ENCODE data around the gene CHGA. TPM values are rescaled to one million over a fixed set of nuclear protein-coding genes. Genes with fewer than 3 reads are reported as not detected.

Gene CHGA
- total RNA-seq, 1 experiment from 2014 or later: 8.5 TPM

DNA sequence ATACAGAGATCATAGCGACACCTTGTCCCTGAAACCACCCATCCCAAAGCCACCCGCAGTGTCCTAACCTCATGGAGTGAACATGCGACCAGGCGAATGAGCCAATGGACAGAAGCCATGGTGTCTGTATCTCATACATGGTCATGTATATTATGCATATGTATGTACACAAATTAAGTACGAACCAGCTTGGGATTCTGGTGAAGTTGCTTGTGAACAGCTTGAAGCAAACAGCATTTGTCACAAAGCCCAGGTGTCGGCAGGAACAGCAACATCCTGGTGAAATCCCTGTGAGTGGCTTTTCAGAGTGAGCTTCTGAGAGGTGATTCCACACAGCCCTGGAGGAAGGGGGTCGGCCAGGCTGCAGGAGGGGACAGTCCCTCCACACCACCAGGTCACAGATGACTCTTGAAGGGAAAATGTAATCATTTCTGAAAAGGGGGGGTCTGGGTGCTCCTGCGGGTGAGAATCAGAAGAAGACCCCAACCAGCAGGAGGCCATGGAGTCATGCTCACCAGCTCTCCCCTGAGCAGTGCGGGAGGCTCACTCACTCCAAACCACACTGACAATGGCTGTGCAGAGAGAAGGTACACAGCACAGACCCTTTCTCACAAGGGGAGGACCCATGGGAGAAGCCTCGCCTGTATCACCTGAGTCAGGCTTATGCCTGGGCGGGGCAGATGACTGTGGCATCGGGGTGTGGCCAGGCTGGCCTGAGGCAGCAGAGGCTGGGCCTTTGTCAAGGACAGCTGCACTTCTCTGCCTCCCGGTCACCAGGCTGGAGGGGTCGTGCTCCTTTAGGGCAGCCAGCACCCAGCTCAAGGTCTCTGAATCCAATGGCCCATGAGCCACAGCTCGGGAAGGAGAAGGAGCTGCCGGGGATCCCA, 14.3 kb downstream of the CHGA start:
- no peak overlapping the region; the same call in 1 of the 2 replicates for H3K27ac Mint-ChIP-seq

DNA sequence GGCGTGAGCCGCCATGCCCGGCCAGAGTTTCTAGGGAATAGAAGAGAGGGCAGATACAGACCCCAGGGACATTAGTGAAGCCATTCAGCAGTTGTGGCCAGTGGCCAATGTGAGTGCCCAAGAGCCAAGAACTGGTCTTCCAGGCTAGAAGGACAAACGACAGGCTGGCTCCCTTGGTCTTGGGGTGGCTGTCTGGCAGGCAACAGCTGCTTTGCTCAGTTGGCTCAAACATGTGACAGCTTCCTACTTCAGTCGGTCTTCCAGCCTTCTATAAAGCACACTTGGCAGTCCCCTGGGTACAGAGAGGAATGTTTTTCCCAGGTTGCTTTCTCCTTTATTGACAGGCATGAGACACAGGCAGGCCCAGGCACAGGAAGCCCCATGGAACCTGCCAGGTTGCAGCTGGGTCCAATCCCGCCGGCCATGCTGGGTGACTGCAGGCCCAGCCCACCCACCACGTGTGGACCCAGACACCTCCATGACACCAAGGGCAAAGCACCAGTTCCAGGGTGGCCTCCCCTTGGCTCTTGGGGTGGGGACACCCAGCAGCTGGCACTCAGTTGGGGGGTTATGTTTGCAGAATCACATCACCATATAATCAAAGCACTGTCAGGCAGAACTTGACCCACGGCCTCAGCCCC, 15.4 kb downstream of the CHGA start:
- no peak overlapping the region for H3K4me3 Mint-ChIP-seq
- H3K9me3 Mint-ChIP-seq: no peaks in the 10 kb centered on the region
- ChIA-PET CTCF (interaction anchor here (1.1 to 2.1 kb wide), 4 partner anchors 13 to 194 kb away, joined by 3 to 5 read pairs (median 4); no protein-coding TSS in a partner anchor), POLR2A (no interaction called here)
- no peaks in the 10 kb centered on the region for H3K4me1 Mint-ChIP-seq
- TF ChIP-seq, protein P1, sequence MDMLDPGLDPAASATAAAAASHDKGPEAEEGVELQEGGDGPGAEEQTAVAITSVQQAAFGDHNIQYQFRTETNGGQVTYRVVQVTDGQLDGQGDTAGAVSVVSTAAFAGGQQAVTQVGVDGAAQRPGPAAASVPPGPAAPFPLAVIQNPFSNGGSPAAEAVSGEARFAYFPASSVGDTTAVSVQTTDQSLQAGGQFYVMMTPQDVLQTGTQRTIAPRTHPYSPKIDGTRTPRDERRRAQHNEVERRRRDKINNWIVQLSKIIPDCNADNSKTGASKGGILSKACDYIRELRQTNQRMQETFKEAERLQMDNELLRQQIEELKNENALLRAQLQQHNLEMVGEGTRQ (CRISPR knock-in tag; IDR thresholded peaks at IDR 0.05): no peak
- TF ChIP-seq, protein P2, sequence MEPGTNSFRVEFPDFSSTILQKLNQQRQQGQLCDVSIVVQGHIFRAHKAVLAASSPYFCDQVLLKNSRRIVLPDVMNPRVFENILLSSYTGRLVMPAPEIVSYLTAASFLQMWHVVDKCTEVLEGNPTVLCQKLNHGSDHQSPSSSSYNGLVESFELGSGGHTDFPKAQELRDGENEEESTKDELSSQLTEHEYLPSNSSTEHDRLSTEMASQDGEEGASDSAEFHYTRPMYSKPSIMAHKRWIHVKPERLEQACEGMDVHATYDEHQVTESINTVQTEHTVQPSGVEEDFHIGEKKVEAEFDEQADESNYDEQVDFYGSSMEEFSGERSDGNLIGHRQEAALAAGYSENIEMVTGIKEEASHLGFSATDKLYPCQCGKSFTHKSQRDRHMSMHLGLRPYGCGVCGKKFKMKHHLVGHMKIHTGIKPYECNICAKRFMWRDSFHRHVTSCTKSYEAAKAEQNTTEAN (CRISPR knock-in tag; IDR thresholded peaks at IDR 0.05): no peak
- no peaks in the 10 kb centered on the region; the same call in 1 of the 2 replicates for H3K36me3 Mint-ChIP-seq
- ATAC-seq (0 out of 2 replicates have a peak, but pooled peaks have one; percentile 20), DNase-seq (ENCODE audit: low spot score) (no peak)
- H3K27ac Mint-ChIP-seq: no peak overlapping the region
- H3K27me3 Mint-ChIP-seq (ENCODE audit: low read depth): no peaks in the 10 kb centered on the region

More for the DNA sequence above, 14.3 kb downstream of the CHGA start:
- Mint-ChIP-seq H3K27me3 (ENCODE audit: low read depth) (no peaks in the 10 kb centered on the region), H3K4me3 (no peak overlapping the region), H3K9me3 (no peaks in the 10 kb centered on the region), H3K4me1 (no peaks in the 10 kb centered on the region), H3K36me3 (no peaks in the 10 kb centered on the region; the same call in 1 of the 2 replicates)
- ATAC-seq (no peak), DNase-seq (ENCODE audit: low spot score) (no peak)
- CTCF ChIA-PET: interaction anchor here (0.9 to 1.2 kb wide), 3 partner anchors 15 to 195 kb away, joined by 3 to 4 read pairs (median 3); no protein-coding TSS in a partner anchor
- TF ChIP-seq NR3C1 (CRISPR knock-in tag; conservative IDR thresholded peaks at IDR 0.05; ENCODE audit: low read depth) (no peak), TEAD1 (CRISPR knock-in tag; IDR thresholded peaks at IDR 0.05) (no peak), ZNF396 (CRISPR knock-in tag; IDR thresholded peaks at IDR 0.05; ENCODE audit: borderline replicate concordance) (no peak), ZBTB21 (CRISPR knock-in tag; IDR thresholded peaks at IDR 0.05; ENCODE audit: borderline replicate concordance) (no peak), EMX1 (CRISPR knock-in tag; IDR thresholded peaks at IDR 0.05) (no peak), ZNF263 (CRISPR knock-in tag; IDR thresholded peaks at IDR 0.05; ENCODE audit: low read depth) (no peak), RELA (CRISPR knock-in tag; IDR thresholded peaks at IDR 0.05; ENCODE audit: borderline replicate concordance) (no peak), CBFB (CRISPR knock-in tag; IDR thresholded peaks at IDR 0.05; ENCODE audit: low read depth) (no peak), SMAD3 (CRISPR knock-in tag; IDR thresholded peaks at IDR 0.05; ENCODE audit: borderline replicate concordance) (no peak), FOXK1 (CRISPR knock-in tag; IDR thresholded peaks at IDR 0.05) (no peak)
- TF ChIP-seq, protein P3, sequence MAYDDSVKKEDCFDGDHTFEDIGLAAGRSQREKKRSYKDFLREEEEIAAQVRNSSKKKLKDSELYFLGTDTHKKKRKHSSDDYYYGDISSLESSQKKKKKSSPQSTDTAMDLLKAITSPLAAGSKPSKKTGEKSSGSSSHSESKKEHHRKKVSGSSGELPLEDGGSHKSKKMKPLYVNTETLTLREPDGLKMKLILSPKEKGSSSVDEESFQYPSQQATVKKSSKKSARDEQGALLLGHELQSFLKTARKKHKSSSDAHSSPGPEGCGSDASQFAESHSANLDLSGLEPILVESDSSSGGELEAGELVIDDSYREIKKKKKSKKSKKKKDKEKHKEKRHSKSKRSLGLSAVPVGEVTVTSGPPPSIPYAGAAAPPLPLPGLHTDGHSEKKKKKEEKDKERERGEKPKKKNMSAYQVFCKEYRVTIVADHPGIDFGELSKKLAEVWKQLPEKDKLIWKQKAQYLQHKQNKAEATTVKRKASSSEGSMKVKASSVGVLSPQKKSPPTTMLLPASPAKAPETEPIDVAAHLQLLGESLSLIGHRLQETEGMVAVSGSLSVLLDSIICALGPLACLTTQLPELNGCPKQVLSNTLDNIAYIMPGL (CRISPR knock-in tag; IDR thresholded peaks at IDR 0.05): no peak
- TF ChIP-seq, protein P4, sequence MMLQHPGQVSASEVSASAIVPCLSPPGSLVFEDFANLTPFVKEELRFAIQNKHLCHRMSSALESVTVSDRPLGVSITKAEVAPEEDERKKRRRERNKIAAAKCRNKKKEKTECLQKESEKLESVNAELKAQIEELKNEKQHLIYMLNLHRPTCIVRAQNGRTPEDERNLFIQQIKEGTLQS (CRISPR knock-in tag; conservative IDR thresholded peaks at IDR 0.05): no peak
- TF ChIP-seq, protein P5, sequence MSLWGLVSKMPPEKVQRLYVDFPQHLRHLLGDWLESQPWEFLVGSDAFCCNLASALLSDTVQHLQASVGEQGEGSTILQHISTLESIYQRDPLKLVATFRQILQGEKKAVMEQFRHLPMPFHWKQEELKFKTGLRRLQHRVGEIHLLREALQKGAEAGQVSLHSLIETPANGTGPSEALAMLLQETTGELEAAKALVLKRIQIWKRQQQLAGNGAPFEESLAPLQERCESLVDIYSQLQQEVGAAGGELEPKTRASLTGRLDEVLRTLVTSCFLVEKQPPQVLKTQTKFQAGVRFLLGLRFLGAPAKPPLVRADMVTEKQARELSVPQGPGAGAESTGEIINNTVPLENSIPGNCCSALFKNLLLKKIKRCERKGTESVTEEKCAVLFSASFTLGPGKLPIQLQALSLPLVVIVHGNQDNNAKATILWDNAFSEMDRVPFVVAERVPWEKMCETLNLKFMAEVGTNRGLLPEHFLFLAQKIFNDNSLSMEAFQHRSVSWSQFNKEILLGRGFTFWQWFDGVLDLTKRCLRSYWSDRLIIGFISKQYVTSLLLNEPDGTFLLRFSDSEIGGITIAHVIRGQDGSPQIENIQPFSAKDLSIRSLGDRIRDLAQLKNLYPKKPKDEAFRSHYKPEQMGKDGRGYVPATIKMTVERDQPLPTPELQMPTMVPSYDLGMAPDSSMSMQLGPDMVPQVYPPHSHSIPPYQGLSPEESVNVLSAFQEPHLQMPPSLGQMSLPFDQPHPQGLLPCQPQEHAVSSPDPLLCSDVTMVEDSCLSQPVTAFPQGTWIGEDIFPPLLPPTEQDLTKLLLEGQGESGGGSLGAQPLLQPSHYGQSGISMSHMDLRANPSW (CRISPR knock-in tag; conservative IDR thresholded peaks at IDR 0.05; ENCODE audit: low read depth): no peak
- TF ChIP-seq, protein P6, sequence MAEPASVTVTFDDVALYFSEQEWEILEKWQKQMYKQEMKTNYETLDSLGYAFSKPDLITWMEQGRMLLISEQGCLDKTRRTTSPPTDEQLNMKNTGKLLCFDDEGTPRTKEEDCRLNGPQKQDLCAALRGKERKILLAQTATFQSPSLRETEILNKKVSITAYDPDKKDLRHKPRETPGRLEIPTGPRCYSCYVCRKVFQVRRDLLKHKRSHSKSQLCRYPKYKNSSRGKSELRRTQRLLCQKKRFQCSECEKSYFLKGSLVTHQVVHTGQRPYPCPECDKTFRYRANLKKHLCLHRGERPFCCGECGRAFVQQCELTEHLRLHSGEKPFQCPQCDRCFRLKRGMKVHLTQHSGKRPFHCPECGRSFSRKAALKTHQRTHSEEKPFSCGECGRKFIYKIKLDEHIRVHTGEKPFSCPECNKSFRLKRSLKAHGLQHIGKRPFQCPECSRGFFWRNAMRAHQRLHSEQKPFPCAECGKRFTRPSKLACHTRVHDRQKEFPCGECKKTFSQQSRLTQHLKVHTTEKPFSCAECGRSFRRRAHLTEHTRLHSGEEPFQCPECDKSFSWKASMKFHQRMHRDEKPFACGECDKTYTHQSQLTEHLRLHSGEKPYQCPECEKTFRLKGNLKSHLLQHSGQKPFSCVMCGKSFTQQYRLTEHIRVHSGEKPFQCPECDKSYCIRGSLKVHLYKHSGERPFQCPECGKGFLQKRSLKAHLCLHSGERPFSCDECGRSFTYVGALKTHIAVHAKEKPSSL (CRISPR knock-in tag; conservative IDR thresholded peaks at IDR 0.05): no peak
- POLR2A ChIA-PET: no interaction called here
